C4-2B (cell line): ENCODE measurements around the gene RPS21.

Experiments
- CTCF ChIP-seq: fragments of 450-650 bp; conservative IDR thresholded peaks from 2 replicates; pipeline ENCODE4 v1.5.1; 2017; ENCODE audit warnings: mild to moderate bottlenecking
- ZFX ChIP-seq: fragments of 450-650 bp; IDR thresholded peaks from 2 replicates; pipeline ENCODE4 v1.6.1; 2017

DNA sequence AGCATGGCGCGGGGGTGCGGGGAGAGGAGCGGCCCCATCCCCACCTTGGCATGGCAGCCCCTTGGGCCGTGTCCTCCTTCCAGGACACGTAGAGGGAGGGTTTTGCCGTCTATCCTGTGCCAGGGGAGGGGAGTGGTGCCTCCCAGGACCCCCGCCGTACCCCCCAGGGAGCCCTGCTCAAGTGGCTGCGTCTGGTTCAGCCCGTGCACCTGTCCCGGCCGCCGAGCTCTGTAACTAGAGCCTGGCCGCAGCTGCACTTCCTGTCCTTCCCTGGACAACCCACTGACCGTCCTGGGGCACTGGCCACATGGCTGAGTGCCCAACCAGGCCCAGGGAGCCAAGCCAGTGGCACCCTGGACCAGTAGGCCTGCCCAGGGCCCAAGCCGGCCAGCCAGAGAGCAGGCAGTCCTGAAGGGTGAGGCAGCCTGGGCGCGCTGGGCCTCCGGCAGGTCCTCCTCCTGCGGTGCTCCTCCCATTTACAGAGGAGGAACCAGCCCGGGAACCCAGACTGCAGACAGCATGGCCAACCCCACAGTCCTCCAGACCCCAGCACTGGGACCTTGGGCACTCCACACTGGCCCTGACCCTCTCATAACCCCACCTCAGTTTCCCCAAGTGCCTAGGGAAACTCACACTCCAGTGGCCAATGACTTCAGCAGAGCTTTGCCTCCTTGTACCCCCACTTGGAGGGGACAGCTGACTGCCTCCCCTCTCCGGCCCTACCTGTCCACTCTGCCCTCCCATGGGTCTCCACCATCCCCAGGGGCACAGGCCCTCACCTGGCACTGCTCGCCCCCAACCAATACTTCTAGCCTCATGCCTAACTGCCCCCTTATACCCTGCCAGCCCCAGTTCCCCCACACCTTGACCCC lies 28.5 kb upstream of the RPS21 start:
- no peak for TF ChIP-seq CTCF
- no peak for TF ChIP-seq ZFX
